GM12864 (cell line): ENCODE measurements around the gene DAZL.

Experiments used
- DNase-seq: peaks from one replicate; pipeline ENCODE4 v3.0.0-alpha.2; 2011; ENCODE audit warnings: low read depth
- H3K4me3 ChIP-seq: 2 replicates; pipeline ENCODE4 v1.5.1; 2011; ENCODE audit warnings: mild to moderate bottlenecking, low read depth, low read length, control low read depth
- TF ChIP-seq, protein P1 (sequence below): IDR thresholded peaks from 2 replicates; pipeline ENCODE4 v1.5.1; 2011; ENCODE audit warnings: low read depth, mild to moderate bottlenecking, moderate library complexity, low read length, control low read depth, inconsistent platforms; ENCODE audit errors: missing control alignments

The DAZL gene

DNA sequence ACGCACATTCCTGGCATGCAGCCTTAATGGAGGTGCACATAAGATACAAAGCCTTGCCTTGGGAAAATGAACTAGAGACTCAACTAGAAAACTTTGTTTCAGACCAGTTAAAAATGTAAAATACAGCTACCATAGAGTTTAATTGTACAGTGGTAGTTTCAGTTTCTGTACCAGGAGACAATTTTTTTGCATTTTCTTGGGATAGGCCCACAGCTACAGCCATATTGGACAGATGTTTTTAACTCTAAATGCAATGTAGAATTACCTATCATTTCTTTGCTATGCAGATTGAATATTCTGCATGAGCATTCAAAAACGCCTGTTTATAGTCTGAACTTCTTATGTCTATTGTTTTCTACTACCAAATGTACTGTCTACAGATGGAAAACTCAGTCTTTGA lies 20.3 kb downstream of the DAZL start:
- H3K4me3 ChIP-seq = no peak overlapping the region
- TF ChIP-seq, protein P1, sequence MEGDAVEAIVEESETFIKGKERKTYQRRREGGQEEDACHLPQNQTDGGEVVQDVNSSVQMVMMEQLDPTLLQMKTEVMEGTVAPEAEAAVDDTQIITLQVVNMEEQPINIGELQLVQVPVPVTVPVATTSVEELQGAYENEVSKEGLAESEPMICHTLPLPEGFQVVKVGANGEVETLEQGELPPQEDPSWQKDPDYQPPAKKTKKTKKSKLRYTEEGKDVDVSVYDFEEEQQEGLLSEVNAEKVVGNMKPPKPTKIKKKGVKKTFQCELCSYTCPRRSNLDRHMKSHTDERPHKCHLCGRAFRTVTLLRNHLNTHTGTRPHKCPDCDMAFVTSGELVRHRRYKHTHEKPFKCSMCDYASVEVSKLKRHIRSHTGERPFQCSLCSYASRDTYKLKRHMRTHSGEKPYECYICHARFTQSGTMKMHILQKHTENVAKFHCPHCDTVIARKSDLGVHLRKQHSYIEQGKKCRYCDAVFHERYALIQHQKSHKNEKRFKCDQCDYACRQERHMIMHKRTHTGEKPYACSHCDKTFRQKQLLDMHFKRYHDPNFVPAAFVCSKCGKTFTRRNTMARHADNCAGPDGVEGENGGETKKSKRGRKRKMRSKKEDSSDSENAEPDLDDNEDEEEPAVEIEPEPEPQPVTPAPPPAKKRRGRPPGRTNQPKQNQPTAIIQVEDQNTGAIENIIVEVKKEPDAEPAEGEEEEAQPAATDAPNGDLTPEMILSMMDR = no peak
- no peak for DNase-seq

DNA sequence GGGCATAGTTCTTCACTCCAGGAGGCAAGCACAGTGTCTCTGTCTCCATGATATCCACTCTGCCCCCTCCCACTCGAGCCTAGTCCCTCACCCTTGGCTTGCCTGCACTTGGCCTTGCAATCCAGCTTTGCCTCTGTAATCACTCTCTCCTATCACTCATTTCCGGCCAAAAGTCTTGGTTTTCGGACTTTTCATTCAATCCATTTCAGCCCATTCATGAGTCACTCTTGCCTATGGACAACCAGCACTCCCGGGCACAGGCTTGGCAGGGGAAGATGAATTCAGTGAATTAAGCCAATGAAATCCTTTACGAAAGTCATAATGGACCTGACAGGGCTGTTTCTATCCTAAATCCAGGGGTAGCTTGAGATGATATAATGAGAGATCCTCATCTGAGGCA lies 21.7 kb downstream of the DAZL start:
- TF ChIP-seq, protein P1 = no peak
- no peak overlapping the region for H3K4me3 ChIP-seq
- no peak for DNase-seq

- DNase-seq = no peak
- TF ChIP-seq, protein P1 = no peak
- no peak overlapping the region for H3K4me3 ChIP-seq
Measured at GRCh38 chr3:16570113-16570512, 35.1 kb downstream of the DAZL start.

DNA sequence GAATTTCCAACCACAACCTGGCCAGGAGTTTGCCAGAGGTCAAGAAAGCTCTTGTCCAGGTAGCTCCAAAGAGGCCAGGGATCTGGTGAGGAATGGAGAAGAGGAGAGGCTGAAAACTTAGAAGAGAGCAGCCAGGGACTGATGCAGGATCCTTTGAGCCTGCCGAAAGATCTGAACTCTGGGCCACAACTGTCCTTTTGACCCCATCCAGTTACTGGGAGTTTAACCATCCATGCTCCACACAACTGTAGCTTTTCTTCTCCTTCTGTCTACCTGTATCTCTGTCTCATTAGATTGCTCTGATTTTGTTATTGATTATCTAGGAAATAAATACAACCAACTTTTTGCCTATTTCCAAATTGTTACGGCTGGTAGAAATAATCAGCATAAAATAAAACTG lies 36.7 kb downstream of the DAZL start:
- DNase-seq = no peak
- no peak overlapping the region for H3K4me3 ChIP-seq
- TF ChIP-seq, protein P1 = no peak

DNA sequence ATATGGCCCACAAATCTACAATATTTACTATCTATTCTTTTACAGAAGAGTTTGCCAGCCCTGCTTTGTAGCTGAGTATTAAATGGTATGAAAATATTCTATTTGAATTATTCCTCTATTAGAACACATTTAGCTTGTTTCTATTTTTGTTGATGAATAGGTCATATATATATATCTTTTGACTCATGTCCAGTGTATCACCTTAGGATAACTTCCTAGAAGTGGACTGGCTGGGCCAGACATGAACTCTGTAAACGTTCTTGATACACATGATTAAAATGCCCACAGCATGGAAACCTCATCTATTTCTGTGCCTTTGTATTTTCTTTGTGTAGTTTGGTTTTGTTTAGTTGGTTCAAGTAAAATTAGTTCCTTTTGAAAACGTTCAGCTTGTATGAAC lies 37.1 kb downstream of the DAZL start:
- H3K4me3 ChIP-seq = no peak overlapping the region
- TF ChIP-seq, protein P1 = no peak
- no peak for DNase-seq

GRCh38 chr3:16559653-16560365 lies 45.4 kb downstream of the DAZL start:
- no peak overlapping the region for H3K4me3 ChIP-seq
- DNase-seq = no peak
- TF ChIP-seq, protein P1 = no peak

GRCh38 chr3:16554126-16554525 lies 51.1 kb downstream of the DAZL start:
- no peak overlapping the region for H3K4me3 ChIP-seq
- TF ChIP-seq, protein P1 = no peak
- DNase-seq = no peak
